Activated CD8-positive, alpha-beta memory T cell treated with anti-CD3 and anti-CD28 coated beads, Interleukin-2, amount 10 ng/mL, durations not matched to agents 7 days and 5 days (primary cell): ENCODE data around the gene NCOA3. TPM values are rescaled to one million over a fixed set of nuclear protein-coding genes. Genes with fewer than 3 reads are reported as not detected.
"Not testable (repeated sequence)": the region's sequence is repeated elsewhere in the genome, so short reads cannot be mapped to it uniquely, and the experiment has no call there.

Experiments
- ATAC-seq: fragments of 150-1000 bp; cut with Tn5 transposase; one replicate; pipeline ENCODE4 v1.10.0; 2021; ENCODE audit warnings: moderate library complexity
- CTCF ChIA-PET: fragments of 350-600 bp; sonication (Branson Sonifier 250); formaldehyde crosslinking; loops from one replicate; lab custom pipeline; 2021; ENCODE audit warnings: antibody characterized with exemption; lab: Charles Lee
- DNase-seq: peaks from one replicate; pipeline ENCODE4 v3.0.0-alpha.2; 2020
- H3K27ac Mint-ChIP-seq: one replicate; pipeline ENCODE4 v1.8.0; 2021; ENCODE audit warnings: mild to moderate bottlenecking, mixed read lengths
- H3K27me3 Mint-ChIP-seq: one replicate; pipeline ENCODE4 v1.8.0; 2021; ENCODE audit warnings: mixed read lengths
- H3K36me3 Mint-ChIP-seq: one replicate; pipeline ENCODE4 v1.8.0; 2021; ENCODE audit warnings: mild to moderate bottlenecking, mixed read lengths
- H3K4me1 Mint-ChIP-seq: one replicate; pipeline ENCODE4 v1.8.0; 2021; ENCODE audit warnings: mixed read lengths
- H3K4me3 Mint-ChIP-seq: one replicate; pipeline ENCODE4 v1.8.0; 2021; ENCODE audit warnings: mild to moderate bottlenecking, moderate library complexity, mixed read lengths
- H3K9me3 Mint-ChIP-seq: one replicate; pipeline ENCODE4 v1.8.0; 2022; ENCODE audit warnings: low read depth, mixed read lengths
- total RNA-seq, 2 experiments: library from RNA; stranded (reverse); gene quantifications; one replicate each; pipeline ENCODE4 v1.2.3, GENCODE V29; 2021

Gene NCOA3
- total RNA-seq, 2 experiments from 2014 or later, result 74.9 to 75.8 TPM

DNA sequence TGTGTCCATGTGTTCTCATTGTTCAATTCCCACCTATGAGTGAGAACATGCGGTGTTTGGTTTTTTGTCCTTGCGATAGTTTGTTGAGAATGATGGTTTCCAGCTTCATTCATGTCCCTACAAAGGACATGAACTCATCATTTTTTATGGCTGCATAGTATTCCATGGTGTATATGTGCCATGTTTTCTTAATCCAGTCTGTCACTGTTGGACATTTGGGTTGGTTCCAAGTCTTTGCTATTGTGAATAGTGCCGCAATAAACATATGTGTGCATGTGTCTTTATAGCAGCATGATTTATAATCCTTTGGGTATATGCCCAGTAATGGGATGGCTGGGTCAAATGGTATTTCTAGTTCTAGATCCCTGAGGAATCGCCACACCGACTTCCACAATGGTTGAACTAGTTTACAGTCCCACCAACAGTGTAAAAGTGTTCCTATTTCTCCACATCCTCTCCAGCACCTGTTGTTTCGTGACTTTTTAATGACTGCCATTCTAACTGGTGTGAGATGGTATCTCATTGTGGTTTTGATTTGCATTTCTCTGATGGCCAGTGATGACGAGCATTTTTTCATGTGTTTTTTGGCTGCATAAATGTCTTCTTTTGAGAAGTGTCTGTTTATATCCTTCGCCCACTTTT lies 52.0 kb downstream of the NCOA3 start:
- H3K4me3 Mint-ChIP-seq, ATAC-seq: not testable (repeated sequence)

DNA sequence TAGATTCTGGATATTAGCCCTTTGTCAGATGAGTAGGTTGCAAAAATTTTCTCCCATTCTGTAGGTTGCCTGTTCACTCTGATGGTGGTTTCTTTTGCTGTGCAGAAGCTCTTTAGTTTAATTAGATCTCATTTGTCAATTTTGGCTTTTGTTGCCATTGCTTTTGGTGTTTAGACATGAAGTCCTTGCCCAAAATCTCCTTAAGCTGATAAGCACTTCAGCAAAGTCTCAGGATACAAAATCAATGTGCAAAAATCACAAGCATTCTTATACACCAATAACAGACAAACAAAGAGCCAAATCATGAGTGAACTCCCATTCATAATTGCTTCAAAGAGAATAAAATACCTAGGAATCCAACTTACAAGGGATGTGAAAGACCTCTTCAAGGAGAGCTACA lies 52.6 kb downstream of the NCOA3 start:
- H3K27ac Mint-ChIP-seq, DNase-seq, H3K4me3 Mint-ChIP-seq, H3K9me3 Mint-ChIP-seq, CTCF ChIA-PET, ATAC-seq, H3K27me3 Mint-ChIP-seq: not testable (repeated sequence)
- Mint-ChIP-seq H3K36me3 (peaks cover 23% of the 10 kb centered on the region), H3K4me1 (peaks cover 20% of the 10 kb centered on the region)

More for the DNA sequence above, 52.0 kb downstream of the NCOA3 start:
- H3K9me3 Mint-ChIP-seq, H3K27ac Mint-ChIP-seq, DNase-seq, CTCF ChIA-PET, H3K27me3 Mint-ChIP-seq: not testable (repeated sequence)
- H3K36me3 Mint-ChIP-seq, result peaks cover 24% of the 10 kb centered on the region
- H3K4me1 Mint-ChIP-seq, result peaks cover 21% of the 10 kb centered on the region

DNA sequence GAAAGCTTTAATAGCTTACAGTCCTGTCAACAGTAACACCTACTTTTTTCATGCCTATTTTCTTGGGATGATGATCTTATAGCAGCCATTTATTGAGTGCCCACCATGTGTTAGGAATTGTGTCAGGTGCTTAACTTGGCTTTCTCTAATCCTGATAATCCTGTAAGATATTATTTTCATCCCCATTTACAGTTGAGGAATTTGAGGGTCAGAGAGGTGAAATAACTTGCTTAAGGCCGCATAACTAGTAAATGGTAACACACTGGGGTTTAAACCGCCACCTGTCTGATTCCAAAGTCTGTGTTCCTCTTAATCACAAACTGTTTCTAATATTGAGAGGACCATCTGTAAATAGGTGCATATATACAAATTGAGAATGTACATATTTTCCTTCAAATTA lies 55.5 kb downstream of the NCOA3 start:
- no peak overlapping the region for H3K27ac Mint-ChIP-seq
- no peaks in the 10 kb centered on the region for H3K9me3 Mint-ChIP-seq
- CTCF ChIA-PET, result no interaction called here
- H3K27me3 Mint-ChIP-seq, result no peaks in the 10 kb centered on the region
- DNase-seq (no peak), ATAC-seq (no peak)
- H3K4me3 Mint-ChIP-seq, result no peak overlapping the region
- peaks cover 19% of the 10 kb centered on the region for H3K4me1 Mint-ChIP-seq
- H3K36me3 Mint-ChIP-seq, result peaks cover 26% of the 10 kb centered on the region

DNA sequence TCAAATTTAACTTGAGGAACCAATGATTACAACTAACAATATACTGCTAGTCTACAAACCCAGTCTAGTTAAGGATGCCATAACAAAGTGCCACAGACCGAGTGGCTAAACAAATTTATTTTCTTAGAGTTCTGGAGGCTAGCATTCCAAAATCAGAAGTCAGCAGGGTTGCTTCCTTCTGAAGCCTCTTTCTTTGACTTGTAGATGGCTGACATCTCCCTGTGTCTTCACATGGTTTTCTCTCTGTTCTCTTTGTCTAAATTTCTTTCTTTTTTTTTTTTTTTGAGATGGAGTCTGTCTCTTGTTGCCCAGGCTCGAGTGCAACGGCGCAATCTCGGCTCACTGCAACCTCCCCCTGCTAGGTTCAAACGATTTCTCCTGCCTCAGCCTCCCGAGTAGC lies 56.1 kb downstream of the NCOA3 start:
- Mint-ChIP-seq H3K27me3 (no peaks in the 10 kb centered on the region), H3K36me3 (peaks cover 24% of the 10 kb centered on the region), H3K27ac (no peak overlapping the region), H3K9me3 (no peaks in the 10 kb centered on the region), H3K4me1 (peaks cover 21% of the 10 kb centered on the region), H3K4me3 (no peak overlapping the region)
- CTCF ChIA-PET, result no interaction called here
- ATAC-seq (no peak), DNase-seq (no peak)

DNA sequence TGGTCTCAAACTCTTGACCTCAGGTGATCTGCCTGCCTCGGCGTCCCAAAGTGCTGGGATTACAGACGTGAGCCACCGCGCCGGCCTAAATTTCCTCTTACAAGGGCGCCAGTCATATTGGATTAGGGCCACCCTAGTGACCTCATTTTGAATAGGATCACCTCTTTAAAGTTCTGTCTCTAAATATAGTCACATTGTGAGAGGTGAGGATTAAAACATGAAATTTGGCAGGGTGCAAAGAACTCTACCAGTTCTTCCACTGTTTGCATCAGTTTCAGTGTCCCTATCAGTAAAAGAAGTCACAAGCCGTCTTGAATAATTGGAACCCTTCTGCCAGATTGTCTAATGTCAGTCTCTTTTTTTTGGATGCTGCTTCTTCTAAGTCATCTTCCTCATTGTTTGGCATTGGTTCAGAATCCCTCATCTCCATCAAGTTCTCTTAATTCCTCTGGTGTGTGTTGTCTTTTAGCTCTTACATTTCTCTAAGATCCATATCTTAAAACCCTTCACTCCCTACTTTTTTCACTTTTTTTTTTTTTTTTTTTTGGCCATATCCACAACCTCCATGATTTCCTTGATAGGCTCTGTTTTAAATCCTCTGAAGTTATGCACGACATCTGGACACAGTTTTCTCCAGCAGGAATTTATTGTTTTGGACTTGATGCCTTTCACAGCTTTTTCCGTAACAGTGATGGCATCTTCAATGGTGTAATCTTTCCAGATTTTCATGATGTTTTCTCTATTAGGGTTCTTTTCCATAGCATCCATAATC lies 56.8 kb downstream of the NCOA3 start:
- ATAC-seq (no peak), DNase-seq (no peak)
- Mint-ChIP-seq H3K36me3 (peaks cover 21% of the 10 kb centered on the region), H3K27ac (no peak overlapping the region), H3K27me3 (no peaks in the 10 kb centered on the region), H3K4me3 (no peak overlapping the region), H3K9me3 (no peaks in the 10 kb centered on the region), H3K4me1 (peaks cover 25% of the 10 kb centered on the region)
- CTCF ChIA-PET, result no interaction called here

DNA sequence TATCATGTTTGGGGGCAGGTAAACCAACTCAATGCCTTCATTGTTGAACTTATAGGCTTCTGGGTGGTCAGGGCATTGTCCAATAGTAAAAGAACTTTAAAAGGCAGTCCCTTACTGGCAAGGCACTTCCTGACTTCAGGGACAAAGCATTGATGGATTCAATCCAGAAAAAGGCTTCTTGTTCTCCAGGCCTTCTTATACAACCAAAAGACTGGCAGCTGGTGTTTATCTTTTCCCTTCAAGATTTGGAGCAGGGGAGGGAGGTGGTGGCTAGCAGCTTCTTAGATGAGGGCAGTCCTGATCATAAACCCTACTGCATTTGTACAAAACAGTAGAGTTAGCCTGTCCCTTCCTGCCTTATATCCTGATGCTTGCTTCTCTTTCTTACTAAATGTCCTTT lies 57.5 kb downstream of the NCOA3 start:
- H3K27ac Mint-ChIP-seq, result no peak overlapping the region
- no peak for DNase-seq
- H3K36me3 Mint-ChIP-seq, result peaks cover 20% of the 10 kb centered on the region
- ATAC-seq, result no peak
- H3K4me1 Mint-ChIP-seq, result peaks cover 29% of the 10 kb centered on the region
- H3K27me3 Mint-ChIP-seq, result no peaks in the 10 kb centered on the region
- CTCF ChIA-PET, result no interaction called here
- no peak overlapping the region for H3K4me3 Mint-ChIP-seq
- no peaks in the 10 kb centered on the region for H3K9me3 Mint-ChIP-seq

DNA sequence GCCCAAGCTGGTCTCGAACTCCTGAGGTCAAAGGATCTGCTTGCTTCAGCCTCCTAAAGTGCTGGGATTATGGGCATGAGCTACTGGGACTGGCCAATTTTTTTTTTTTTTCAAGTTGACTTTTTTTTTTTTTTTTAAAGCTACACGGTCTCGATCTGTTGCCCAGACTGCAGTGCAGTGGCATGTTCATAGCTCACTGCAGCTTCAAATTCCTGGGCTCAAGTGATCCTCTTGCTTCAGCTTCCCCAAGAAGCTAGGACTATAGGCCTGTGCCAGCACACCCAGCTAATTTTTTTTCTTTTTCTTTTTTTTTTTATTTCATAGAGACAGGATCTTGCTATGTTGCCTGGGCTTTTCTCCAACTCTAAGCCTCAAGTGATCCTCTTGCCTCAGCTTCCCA lies 59.5 kb downstream of the NCOA3 start:
- Mint-ChIP-seq H3K4me1 (peaks cover 40% of the 10 kb centered on the region), H3K9me3 (no peaks in the 10 kb centered on the region), H3K27me3 (no peaks in the 10 kb centered on the region), H3K4me3 (no peak overlapping the region), H3K36me3 (peaks cover 16% of the 10 kb centered on the region), H3K27ac (no peak overlapping the region)
- CTCF ChIA-PET, result interaction anchor here (0.7 to 1.5 kb wide), 3 partner anchors 17 to 754 kb away, joined by 3 read pairs; no protein-coding TSS in a partner anchor
- DNase-seq (no peak), ATAC-seq (no peak)

DNA sequence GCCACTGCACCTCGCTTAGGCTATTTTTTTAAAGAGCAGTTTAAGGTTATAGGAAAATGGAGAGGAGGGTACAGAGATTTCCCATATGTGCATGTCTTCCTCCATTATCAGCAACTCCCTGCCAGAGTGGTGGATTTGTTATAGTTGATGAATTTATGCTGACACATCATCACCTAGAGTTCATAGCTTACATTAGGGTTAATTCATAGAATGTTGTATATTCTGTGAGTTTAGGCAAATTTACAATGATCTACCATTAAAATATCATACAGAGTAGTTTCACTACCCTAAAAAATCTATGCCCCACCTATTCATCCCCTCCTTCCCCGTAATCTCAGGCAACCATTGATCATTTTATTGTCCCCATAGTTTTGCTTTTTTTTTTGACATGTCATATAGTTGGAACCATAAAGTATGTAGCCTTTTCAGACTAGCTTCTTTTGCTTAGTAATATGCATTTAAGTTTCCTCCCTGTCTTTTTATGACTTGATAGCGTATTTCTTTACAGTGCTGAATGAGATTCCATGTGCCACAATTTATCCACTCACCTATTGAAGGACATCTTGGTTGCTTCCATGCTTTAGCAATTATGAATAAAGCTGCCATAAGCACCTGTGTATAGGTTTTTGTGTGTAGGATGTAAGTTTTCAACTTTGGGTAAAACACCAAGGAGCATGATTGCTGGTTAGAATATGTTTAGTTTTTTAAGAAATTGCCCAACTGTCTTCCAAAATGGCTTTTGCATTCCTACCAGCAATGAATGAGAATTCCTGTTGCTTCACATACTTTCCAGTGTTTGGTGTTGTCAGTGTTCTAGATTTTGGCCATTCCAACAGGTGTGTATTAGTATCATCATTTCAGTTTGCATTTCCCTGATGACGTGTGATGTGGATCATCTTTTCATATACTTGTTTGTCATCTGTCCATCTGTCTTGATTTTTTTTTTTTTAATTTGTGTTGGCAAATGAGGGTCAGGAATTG lies 60.2 kb downstream of the NCOA3 start:
- Mint-ChIP-seq H3K9me3 (no peaks in the 10 kb centered on the region), H3K4me1 (peaks cover 43% of the 10 kb centered on the region), H3K36me3 (peaks cover 22% of the 10 kb centered on the region), H3K4me3 (no peak overlapping the region), H3K27me3 (no peaks in the 10 kb centered on the region), H3K27ac (no peak overlapping the region)
- CTCF ChIA-PET, result interaction anchor here (0.5 to 1.5 kb wide), 6 partner anchors 17 to 754 kb away, joined by 3 to 5 read pairs (median 3); no protein-coding TSS in a partner anchor
- DNase-seq (no peak), ATAC-seq (no peak)

DNA sequence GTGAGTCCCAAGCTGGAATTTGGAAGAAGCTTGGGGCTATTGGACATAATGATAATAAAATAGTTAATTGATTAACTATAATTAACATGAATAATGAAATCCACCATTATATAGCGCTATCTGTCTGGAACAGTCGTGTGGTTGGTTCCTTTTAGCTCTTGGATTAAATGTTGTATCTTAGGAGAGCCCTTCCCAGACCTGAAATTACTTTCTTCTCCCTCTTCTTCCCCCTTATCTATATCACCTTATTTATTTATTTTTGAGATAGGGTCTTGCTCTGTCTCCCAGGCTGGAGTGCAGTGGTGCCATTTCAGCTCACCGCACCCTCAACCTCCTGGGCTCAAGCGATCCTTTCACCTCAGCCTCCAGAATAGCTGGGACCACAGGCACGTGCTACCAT lies 64.6 kb downstream of the NCOA3 start:
- no peak for ATAC-seq
- H3K9me3 Mint-ChIP-seq, result no peaks in the 10 kb centered on the region
- peaks cover 36% of the 10 kb centered on the region for H3K36me3 Mint-ChIP-seq
- H3K27ac Mint-ChIP-seq, result no peak overlapping the region
- no peaks in the 10 kb centered on the region for H3K27me3 Mint-ChIP-seq
- CTCF ChIA-PET, result no interaction called here
- H3K4me1 Mint-ChIP-seq, result peaks cover 55% of the 10 kb centered on the region
- no peak overlapping the region for H3K4me3 Mint-ChIP-seq
- DNase-seq, result no peak

DNA sequence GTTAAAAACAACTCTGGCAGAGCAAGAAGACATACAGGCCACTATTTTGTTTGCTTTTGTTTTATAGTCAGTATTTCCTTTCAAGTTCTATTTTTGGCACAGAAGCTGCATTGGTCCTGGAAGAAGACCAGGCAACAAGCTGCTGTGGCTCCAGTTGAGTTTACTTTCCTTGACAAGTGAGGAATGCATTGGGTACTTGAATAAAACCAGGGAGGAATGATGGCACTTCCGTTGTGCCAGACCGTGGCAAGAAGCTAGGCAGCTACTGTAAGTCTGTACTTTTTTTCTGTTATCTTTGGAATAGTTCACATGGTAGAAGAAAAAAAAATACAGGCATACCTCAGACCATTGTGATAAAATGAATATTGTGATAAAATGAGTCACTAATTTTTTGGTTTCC lies 66.3 kb downstream of the NCOA3 start:
- H3K4me1 Mint-ChIP-seq, result peaks cover 56% of the 10 kb centered on the region
- no peaks in the 10 kb centered on the region for H3K9me3 Mint-ChIP-seq
- H3K4me3 Mint-ChIP-seq, result no peak overlapping the region
- H3K36me3 Mint-ChIP-seq, result peaks cover 38% of the 10 kb centered on the region
- DNase-seq, result no peak
- peak overlapping the region; percentile 51 for H3K27ac Mint-ChIP-seq
- no peak for ATAC-seq
- CTCF ChIA-PET, result interaction anchor here (0.6 to 1.4 kb wide), 3 partner anchors 10 to 184 kb away, joined by 3 to 5 read pairs (median 3); no protein-coding TSS in a partner anchor
- no peaks in the 10 kb centered on the region for H3K27me3 Mint-ChIP-seq

DNA sequence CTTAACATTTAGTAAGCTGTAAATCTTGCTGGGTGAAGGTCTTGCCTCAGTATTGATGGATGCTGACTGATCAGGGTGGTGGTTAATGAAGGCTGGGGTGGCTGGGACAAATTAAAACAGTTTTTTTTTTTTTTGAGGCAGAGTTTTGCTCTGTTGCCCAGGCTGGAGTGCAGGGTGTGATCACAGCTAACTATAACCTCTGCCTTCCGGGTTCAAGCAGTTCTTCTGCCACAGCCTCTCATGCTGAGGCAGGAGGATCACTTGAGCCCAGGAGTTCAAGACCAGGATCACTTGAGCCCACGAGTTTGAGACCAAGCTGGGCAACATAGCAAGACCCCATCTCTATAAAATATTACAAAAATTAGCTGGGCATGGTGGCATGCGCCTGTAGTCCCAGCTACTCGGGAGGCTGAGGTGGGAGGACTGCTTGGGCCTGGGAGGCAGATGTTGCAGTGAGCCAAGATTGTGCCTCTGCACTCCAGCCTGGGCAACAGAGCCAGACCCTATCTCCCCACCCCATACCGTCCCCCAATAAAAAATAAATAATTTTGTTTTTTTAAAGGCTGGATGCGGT lies 67.2 kb downstream of the NCOA3 start:
- H3K27me3 Mint-ChIP-seq, result no peaks in the 10 kb centered on the region
- no peaks in the 10 kb centered on the region for H3K9me3 Mint-ChIP-seq
- CTCF ChIA-PET, result interaction anchor here (1.4 kb wide), 1 partner anchor 9 kb away, joined by 5 read pairs; no protein-coding TSS in a partner anchor
- H3K36me3 Mint-ChIP-seq, result peaks cover 38% of the 10 kb centered on the region
- H3K27ac Mint-ChIP-seq, result peak overlapping the region; percentile 15
- DNase-seq (no peak), ATAC-seq (no peak)
- no peak overlapping the region for H3K4me3 Mint-ChIP-seq
- H3K4me1 Mint-ChIP-seq, result peaks cover 55% of the 10 kb centered on the region

DNA sequence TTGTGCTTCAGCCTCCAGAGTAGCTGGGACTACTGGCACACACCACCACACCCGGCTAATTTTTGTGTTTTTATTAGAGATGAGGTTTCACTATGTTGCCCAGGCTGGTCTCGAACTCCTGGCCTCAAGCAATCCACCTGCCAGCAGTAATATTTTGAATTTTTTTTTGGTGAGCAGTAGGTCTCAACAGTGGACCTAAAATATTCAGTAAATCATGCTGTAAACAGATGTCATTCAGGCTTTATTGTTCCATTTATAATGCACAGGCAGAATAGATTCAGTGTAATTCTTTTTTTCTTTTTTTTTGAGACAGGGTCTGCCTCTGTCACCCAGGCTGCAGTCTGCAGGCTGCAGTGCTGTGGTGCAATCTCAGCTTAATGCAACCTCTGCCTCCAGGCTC lies 69.7 kb downstream of the NCOA3 start:
- Mint-ChIP-seq H3K9me3 (no peaks in the 10 kb centered on the region), H3K27me3 (no peaks in the 10 kb centered on the region), H3K36me3 (peaks cover 34% of the 10 kb centered on the region), H3K4me3 (no peak overlapping the region), H3K4me1 (peaks cover 52% of the 10 kb centered on the region), H3K27ac (peak overlapping the region; percentile 28)
- ATAC-seq (no peak), DNase-seq (no peak)
- CTCF ChIA-PET, result no interaction called here
